Thyroid gland (tissue), 4 donors: ENCODE measurements around the gene AJAP1.

Experiments used
- POLR2A ChIP-seq, 2 donors: fragments of 450-650 bp; IDR thresholded peaks; one replicate each; pipeline ENCODE4 v1.6.1; 2017; ENCODE audit warnings: antibody characterized with exemption in 2 of 2, mild to moderate bottlenecking in 2 of 2, moderate library complexity in 1 of 2
- TF ChIP-seq, protein P1 (sequence below), 6 experiments: fragments of 200-600 bp in 3 of 6; fragments of 450-650 bp in 3 of 6; sonication (generic) in 3 of 6; IDR thresholded peaks; one replicate each; pipeline ENCODE4 v1.5.1; 2016 to 2019; ENCODE audit warnings: antibody characterized with exemption in 6 of 6, mild to moderate bottlenecking in 2 of 6, inconsistent platforms in 1 of 6, moderate library complexity in 1 of 6

- TF ChIP-seq POLR2A (IDR thresholded peaks at IDR 0.05) = no peak
- TF ChIP-seq, protein P1, sequence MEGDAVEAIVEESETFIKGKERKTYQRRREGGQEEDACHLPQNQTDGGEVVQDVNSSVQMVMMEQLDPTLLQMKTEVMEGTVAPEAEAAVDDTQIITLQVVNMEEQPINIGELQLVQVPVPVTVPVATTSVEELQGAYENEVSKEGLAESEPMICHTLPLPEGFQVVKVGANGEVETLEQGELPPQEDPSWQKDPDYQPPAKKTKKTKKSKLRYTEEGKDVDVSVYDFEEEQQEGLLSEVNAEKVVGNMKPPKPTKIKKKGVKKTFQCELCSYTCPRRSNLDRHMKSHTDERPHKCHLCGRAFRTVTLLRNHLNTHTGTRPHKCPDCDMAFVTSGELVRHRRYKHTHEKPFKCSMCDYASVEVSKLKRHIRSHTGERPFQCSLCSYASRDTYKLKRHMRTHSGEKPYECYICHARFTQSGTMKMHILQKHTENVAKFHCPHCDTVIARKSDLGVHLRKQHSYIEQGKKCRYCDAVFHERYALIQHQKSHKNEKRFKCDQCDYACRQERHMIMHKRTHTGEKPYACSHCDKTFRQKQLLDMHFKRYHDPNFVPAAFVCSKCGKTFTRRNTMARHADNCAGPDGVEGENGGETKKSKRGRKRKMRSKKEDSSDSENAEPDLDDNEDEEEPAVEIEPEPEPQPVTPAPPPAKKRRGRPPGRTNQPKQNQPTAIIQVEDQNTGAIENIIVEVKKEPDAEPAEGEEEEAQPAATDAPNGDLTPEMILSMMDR (IDR thresholded peaks at IDR 0.05) = no peak
These were observed 21.8 kb downstream of the AJAP1 start for GRCh38 chr1:4676253-4676652.
